ENCODE measurements around the gene NCKAP5.

- TF ChIP-seq CTCF (IDR thresholded peaks at IDR 0.05) (no peak), EZH2 (IDR thresholded peaks at IDR 0.05; ENCODE audit: borderline replicate concordance, insufficient read depth, low read depth, low read length, poor library complexity, severe bottlenecking) (no peak)
Measured at GRCh38 chr2:133200684-133201421, 367.4 kb downstream of the NCKAP5 start.
